DOHH2 (cell line): Measurements from ENCODE around the gene CACNA2D1.

Experiments
- CTCF ChIP-seq: fragments of 200-600 bp; sonication (generic); IDR thresholded peaks from one replicate; pipeline ENCODE4 v1.5.1; 2014; ENCODE audit warnings: antibody characterized with exemption, mild to moderate bottlenecking, low read depth, low read length; ENCODE audit not compliant: poor library complexity, severe bottlenecking
- EZH2phosphoT487 ChIP-seq: fragments of 200-600 bp; sonication (generic); IDR thresholded peaks from 2 replicates; pipeline ENCODE4 v1.6.1; 2017; ENCODE audit warnings: borderline replicate concordance, mild to moderate bottlenecking, antibody characterized with exemption, low read length, moderate library complexity, mixed read lengths

GRCh38 chr7:82305347-82306005, 138.1 kb downstream of the CACNA2D1 start:
- TF ChIP-seq CTCF (no peak), EZH2phosphoT487 (no peak)
